ENCODE results near the gene PDIA5. TPM values are rescaled to one million over a fixed set of nuclear protein-coding genes. Genes with fewer than 3 reads are reported as not detected.

The PDIA5 gene
- polyA plus RNA-seq, 4 donors, result 4.6 to 54.0 (median 16.2) TPM

DNA sequence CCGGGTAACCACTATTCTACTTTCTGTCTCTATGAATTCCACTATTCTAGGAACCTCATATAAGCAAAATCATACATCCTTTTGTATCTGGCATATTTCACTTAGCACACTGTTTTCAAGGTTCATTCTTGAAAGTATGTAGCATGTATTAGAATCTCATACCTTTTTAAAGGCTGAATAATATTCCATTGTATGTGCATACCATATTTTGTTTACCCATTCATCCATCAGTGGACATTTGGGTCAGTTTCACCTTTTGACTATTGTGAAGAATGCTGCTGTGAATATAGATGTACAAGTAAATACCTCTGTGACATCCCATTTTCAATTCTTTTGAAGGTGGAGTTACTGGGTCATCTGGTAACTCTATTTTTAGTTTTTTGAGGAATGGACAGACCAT lies 98.3 kb downstream of the PDIA5 start:
- no peak overlapping the region for H3K4me3 ChIP-seq (ENCODE audit: low read depth in 1 of 3, low read length in 3 of 3)
- H3K9me3 ChIP-seq (ENCODE audit: control insufficient read depth in 2 of 2, insufficient read depth in 1 of 2, low read depth in 1 of 2, low read length in 1 of 2), result no peaks in the 10 kb centered on the region
- H3K4me1 ChIP-seq (ENCODE audit: control insufficient read depth in 3 of 3, insufficient read depth in 2 of 3, low read depth in 1 of 3, low read length in 2 of 3), result no peaks in the 10 kb centered on the region
- FAIRE-seq, result no peak
- no peak for DNase-seq
- H3K27ac ChIP-seq (ENCODE audit: low read depth in 1 of 3, low read length in 2 of 3), result no peak overlapping the region
- H3K36me3 ChIP-seq (ENCODE audit: control insufficient read depth in 3 of 3, insufficient read depth in 2 of 3, low read depth in 1 of 3, low read length in 3 of 3), result peaks cover 7 to 41% (median 9%) of the 10 kb centered on the region in 3 donors
- 91 to 96% (median 96%) methylated on average over 1 of the region's 1 CpG for WGBS, 3 donors
- no peaks in the 10 kb centered on the region for H3K27me3 ChIP-seq (ENCODE audit: control insufficient read depth in 3 of 3, insufficient read depth in 3 of 3, low read length in 3 of 3)

DNA sequence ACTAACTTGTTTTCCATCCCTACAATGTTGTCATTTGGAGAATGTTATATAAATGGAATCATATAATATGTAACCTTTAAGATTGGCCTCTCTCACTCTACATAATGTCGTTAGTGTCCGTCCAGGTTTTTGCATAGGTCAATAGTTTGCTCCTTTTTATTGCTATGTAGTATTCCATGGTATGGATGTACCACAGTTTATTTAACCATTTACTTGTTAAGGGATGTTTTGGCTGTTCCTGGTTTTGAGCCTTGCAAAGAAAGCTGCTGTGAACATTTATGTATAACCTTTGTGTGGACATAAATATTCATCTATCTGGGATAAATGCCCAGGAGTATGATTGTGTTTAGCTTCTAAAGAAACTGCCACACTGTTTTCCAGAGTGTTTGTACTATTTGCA lies 100.9 kb downstream of the PDIA5 start:
- no peak overlapping the region for H3K27ac ChIP-seq (ENCODE audit: low read depth in 1 of 3, low read length in 2 of 3)
- H3K27me3 ChIP-seq (ENCODE audit: control insufficient read depth in 3 of 3, insufficient read depth in 3 of 3, low read length in 3 of 3), result no peaks in the 10 kb centered on the region
- WGBS, 3 donors, result 94 to 99% (median 98%) methylated on average over 2 of the region's 2 CpGs
- no peak for FAIRE-seq
- H3K36me3 ChIP-seq (ENCODE audit: control insufficient read depth in 3 of 3, insufficient read depth in 2 of 3, low read depth in 1 of 3, low read length in 3 of 3), result peaks cover 5 to 27% (median 7%) of the 10 kb centered on the region in 3 donors
- no peak for DNase-seq
- H3K4me3 ChIP-seq (ENCODE audit: low read depth in 1 of 3, low read length in 3 of 3), result no peak overlapping the region
- H3K9me3 ChIP-seq (ENCODE audit: control insufficient read depth in 2 of 2, insufficient read depth in 1 of 2, low read depth in 1 of 2, low read length in 1 of 2), result no peaks in the 10 kb centered on the region
- H3K4me1 ChIP-seq (ENCODE audit: control insufficient read depth in 3 of 3, insufficient read depth in 2 of 3, low read depth in 1 of 3, low read length in 2 of 3), result no peaks in the 10 kb centered on the region

DNA sequence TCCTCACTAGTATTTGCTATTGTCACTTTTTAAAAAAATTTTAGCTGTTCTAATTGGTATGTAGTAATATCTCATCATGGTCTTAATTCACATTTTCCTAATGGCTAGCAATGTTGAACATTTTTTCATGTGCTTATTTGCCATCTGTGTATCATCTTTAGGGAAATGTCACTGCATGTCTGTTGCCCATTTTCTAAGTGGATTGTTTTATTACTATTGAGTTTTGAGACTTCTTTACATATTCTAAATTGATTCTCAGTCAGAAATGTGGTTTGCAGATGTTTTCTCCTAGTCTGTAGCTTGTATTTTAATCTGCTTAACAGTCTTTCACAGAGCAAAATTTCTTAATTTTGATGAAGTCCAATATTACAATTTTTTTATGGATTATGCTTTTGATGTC lies 101.3 kb downstream of the PDIA5 start:
- Histone ChIP-seq H3K4me1 (ENCODE audit: control insufficient read depth in 3 of 3, insufficient read depth in 2 of 3, low read depth in 1 of 3, low read length in 2 of 3) (no peaks in the 10 kb centered on the region), H3K4me3 (ENCODE audit: low read depth in 1 of 3, low read length in 3 of 3) (no peak overlapping the region), H3K27ac (ENCODE audit: low read depth in 1 of 3, low read length in 2 of 3) (no peak overlapping the region), H3K36me3 (ENCODE audit: control insufficient read depth in 3 of 3, insufficient read depth in 2 of 3, low read depth in 1 of 3, low read length in 3 of 3) (peaks cover 5 to 23% (median 6%) of the 10 kb centered on the region in 3 donors), H3K9me3 (ENCODE audit: control insufficient read depth in 2 of 2, insufficient read depth in 1 of 2, low read depth in 1 of 2, low read length in 1 of 2) (no peaks in the 10 kb centered on the region), H3K27me3 (ENCODE audit: control insufficient read depth in 3 of 3, insufficient read depth in 3 of 3, low read length in 3 of 3) (no peaks in the 10 kb centered on the region)
- FAIRE-seq, result no peak
- DNase-seq, result no peak

DNA sequence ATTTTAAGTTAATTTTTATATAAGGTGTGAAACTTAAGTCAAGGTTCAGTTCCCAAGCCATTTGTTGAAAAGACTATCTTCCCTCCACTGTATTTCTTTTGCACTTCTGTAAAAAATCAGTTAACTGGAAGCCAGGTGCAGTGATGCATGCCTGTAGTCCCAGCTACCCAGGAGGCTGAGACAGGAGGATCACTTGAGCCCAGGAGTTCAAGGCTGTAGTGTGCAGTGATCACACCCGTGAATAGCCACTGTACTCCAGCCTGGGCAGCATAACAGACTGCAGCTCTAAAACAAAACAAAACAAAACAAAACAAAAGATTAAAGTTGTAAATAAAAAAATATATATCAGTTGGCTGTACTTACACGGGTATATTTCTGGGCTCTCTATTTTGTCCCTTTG lies 101.8 kb downstream of the PDIA5 start:
- H3K27ac ChIP-seq (ENCODE audit: low read depth in 1 of 3, low read length in 2 of 3), result no peak overlapping the region
- H3K4me1 ChIP-seq (ENCODE audit: control insufficient read depth in 3 of 3, insufficient read depth in 2 of 3, low read depth in 1 of 3, low read length in 2 of 3), result no peaks in the 10 kb centered on the region
- DNase-seq (no peak), FAIRE-seq (no peak)
- peaks cover 3 to 20% (median 5%) of the 10 kb centered on the region in 3 donors for H3K36me3 ChIP-seq (ENCODE audit: control insufficient read depth in 3 of 3, insufficient read depth in 2 of 3, low read depth in 1 of 3, low read length in 3 of 3)
- H3K4me3 ChIP-seq (ENCODE audit: low read depth in 1 of 3, low read length in 3 of 3), result no peak overlapping the region
- 81 to 89% (median 88%) methylated on average over 2 of the region's 2 CpGs for WGBS, 3 donors
- H3K9me3 ChIP-seq (ENCODE audit: control insufficient read depth in 2 of 2, insufficient read depth in 1 of 2, low read depth in 1 of 2, low read length in 1 of 2), result no peaks in the 10 kb centered on the region
- H3K27me3 ChIP-seq (ENCODE audit: control insufficient read depth in 3 of 3, insufficient read depth in 3 of 3, low read length in 3 of 3), result no peaks in the 10 kb centered on the region

DNA sequence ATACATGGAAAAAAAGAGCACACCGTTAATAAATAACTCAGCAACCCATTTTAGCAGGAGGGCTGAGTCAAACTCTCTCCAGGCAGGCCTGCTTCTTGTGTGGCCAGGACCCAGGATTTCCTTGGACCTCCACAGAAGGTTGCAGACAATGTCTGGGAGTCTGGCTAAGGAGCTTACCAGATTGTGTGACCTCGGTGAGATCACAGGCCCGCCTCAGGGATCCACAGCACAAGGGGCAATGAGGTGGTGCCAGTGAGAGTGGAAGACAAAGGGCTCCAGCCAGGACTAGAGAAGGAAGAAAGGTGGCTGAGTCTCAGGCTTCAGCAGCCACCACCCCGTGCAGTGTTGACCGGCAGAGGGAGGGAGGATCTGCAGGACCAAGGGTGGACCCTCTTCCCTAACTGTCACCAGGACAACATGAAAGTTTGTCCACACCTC lies 102.7 kb downstream of the PDIA5 start:
- no peak for FAIRE-seq
- Histone ChIP-seq H3K4me3 (ENCODE audit: low read depth in 1 of 3, low read length in 3 of 3) (no peak overlapping the region), H3K27me3 (ENCODE audit: control insufficient read depth in 3 of 3, insufficient read depth in 3 of 3, low read length in 3 of 3) (no peaks in the 10 kb centered on the region), H3K36me3 (ENCODE audit: control insufficient read depth in 3 of 3, insufficient read depth in 2 of 3, low read depth in 1 of 3, low read length in 3 of 3) (peaks cover 1 to 11% (median 3%) of the 10 kb centered on the region in 3 donors), H3K27ac (ENCODE audit: low read depth in 1 of 3, low read length in 2 of 3) (no peak overlapping the region), H3K9me3 (ENCODE audit: control insufficient read depth in 2 of 2, insufficient read depth in 1 of 2, low read depth in 1 of 2, low read length in 1 of 2) (no peaks in the 10 kb centered on the region), H3K4me1 (ENCODE audit: control insufficient read depth in 3 of 3, insufficient read depth in 2 of 3, low read depth in 1 of 3, low read length in 2 of 3) (no peaks in the 10 kb centered on the region)
- DNase-seq, result no peak
- 69 to 84% (median 84%) methylated on average over 5 of the region's 5 CpGs for WGBS, 3 donors

- DNase-seq (no peak), FAIRE-seq (no peak)
- 43 to 78% (median 44%) methylated on average over 2 of the region's 2 CpGs for WGBS, 3 donors
- H3K4me1 ChIP-seq (ENCODE audit: control insufficient read depth in 3 of 3, insufficient read depth in 2 of 3, low read depth in 1 of 3, low read length in 2 of 3), result no peaks in the 10 kb centered on the region
- peaks cover 0 to 11% (median 3%) of the 10 kb centered on the region in 3 donors for H3K36me3 ChIP-seq (ENCODE audit: control insufficient read depth in 3 of 3, insufficient read depth in 2 of 3, low read depth in 1 of 3, low read length in 3 of 3)
- H3K9me3 ChIP-seq (ENCODE audit: control insufficient read depth in 2 of 2, insufficient read depth in 1 of 2, low read depth in 1 of 2, low read length in 1 of 2), result no peaks in the 10 kb centered on the region
- no peak overlapping the region for H3K27ac ChIP-seq (ENCODE audit: low read depth in 1 of 3, low read length in 2 of 3)
- no peaks in the 10 kb centered on the region for H3K27me3 ChIP-seq (ENCODE audit: control insufficient read depth in 3 of 3, insufficient read depth in 3 of 3, low read length in 3 of 3)
- no peak overlapping the region for H3K4me3 ChIP-seq (ENCODE audit: low read depth in 1 of 3, low read length in 3 of 3)
These were observed 103.1 kb downstream of the PDIA5 start for GRCh38 chr3:123169930-123170329.

DNA sequence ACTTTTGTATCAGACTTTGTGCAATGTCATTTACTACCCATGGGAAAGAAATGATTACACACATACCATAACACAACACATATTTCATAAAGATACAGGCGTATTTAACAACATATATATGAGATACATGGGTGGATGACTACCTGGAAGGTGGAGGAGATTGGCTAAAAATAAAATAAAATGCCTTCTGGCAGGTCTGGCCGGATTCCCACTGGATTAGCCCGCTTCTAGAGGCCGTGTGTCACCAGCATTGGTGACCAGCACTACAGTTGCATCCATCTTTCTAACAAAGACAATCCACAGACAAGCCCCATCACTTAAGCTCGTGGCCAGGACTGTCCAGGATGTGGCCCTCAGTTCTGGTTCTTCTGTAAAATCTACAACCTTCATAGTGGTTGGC lies 114.0 kb downstream of the PDIA5 start:
- DNase-seq (no peak), FAIRE-seq (no peak)
- Histone ChIP-seq H3K9me3 (ENCODE audit: control insufficient read depth in 2 of 2, insufficient read depth in 1 of 2, low read depth in 1 of 2, low read length in 1 of 2) (no peaks in the 10 kb centered on the region), H3K27me3 (ENCODE audit: control insufficient read depth in 3 of 3, insufficient read depth in 3 of 3, low read length in 3 of 3) (no peaks in the 10 kb centered on the region), H3K27ac (ENCODE audit: low read depth in 1 of 3, low read length in 2 of 3) (no peak overlapping the region), H3K36me3 (ENCODE audit: control insufficient read depth in 3 of 3, insufficient read depth in 2 of 3, low read depth in 1 of 3, low read length in 3 of 3) (peaks cover 0 to 2% (median 0%) of the 10 kb centered on the region in 3 donors), H3K4me1 (ENCODE audit: control insufficient read depth in 3 of 3, insufficient read depth in 2 of 3, low read depth in 1 of 3, low read length in 2 of 3) (no peaks in the 10 kb centered on the region), H3K4me3 (ENCODE audit: low read depth in 1 of 3, low read length in 3 of 3) (no peak overlapping the region)
- 91 to 93% (median 93%) methylated on average over 5 of the region's 5 CpGs for WGBS, 3 donors

GRCh38 chr3:123186695-123187094 lies 119.9 kb downstream of the PDIA5 start:
- Histone ChIP-seq H3K36me3 (ENCODE audit: control insufficient read depth in 3 of 3, insufficient read depth in 2 of 3, low read depth in 1 of 3, low read length in 3 of 3) (no peaks in the 10 kb centered on the region), H3K4me1 (ENCODE audit: control insufficient read depth in 3 of 3, insufficient read depth in 2 of 3, low read depth in 1 of 3, low read length in 2 of 3) (no peaks in the 10 kb centered on the region), H3K4me3 (ENCODE audit: low read depth in 1 of 3, low read length in 3 of 3) (no peak overlapping the region), H3K27me3 (ENCODE audit: control insufficient read depth in 3 of 3, insufficient read depth in 3 of 3, low read length in 3 of 3) (no peaks in the 10 kb centered on the region), H3K9me3 (ENCODE audit: control insufficient read depth in 2 of 2, insufficient read depth in 1 of 2, low read depth in 1 of 2, low read length in 1 of 2) (no peaks in the 10 kb centered on the region), H3K27ac (ENCODE audit: low read depth in 1 of 3, low read length in 2 of 3) (no peak overlapping the region)
- no peak for DNase-seq
- no peak for FAIRE-seq
- WGBS, 3 donors, result 76 to 81% (median 78%) methylated on average over 2 of the region's 2 CpGs

DNA sequence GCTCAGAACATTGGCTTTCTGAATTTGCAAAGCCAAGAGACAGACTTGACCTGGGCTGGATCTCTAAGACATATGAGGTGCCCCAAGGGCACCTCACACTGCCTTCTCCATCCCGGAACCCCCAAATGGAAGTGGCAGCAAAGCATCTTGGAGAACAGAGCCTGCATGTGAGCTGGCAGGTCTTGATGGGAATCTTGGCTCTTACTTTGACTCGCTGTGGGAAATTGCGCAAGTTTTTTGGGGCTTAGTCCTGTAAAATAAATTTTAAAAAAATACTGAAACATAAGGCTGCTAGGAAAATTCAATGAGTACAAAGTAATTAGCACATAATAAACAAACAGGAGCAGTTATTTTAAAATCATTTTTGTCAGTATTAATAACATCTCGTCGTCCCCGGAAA lies 121.2 kb downstream of the PDIA5 start:
- Histone ChIP-seq H3K36me3 (ENCODE audit: control insufficient read depth in 3 of 3, insufficient read depth in 2 of 3, low read depth in 1 of 3, low read length in 3 of 3) (no peaks in the 10 kb centered on the region), H3K4me1 (ENCODE audit: control insufficient read depth in 3 of 3, insufficient read depth in 2 of 3, low read depth in 1 of 3, low read length in 2 of 3) (no peaks in the 10 kb centered on the region), H3K27ac (ENCODE audit: low read depth in 1 of 3, low read length in 2 of 3) (no peak overlapping the region), H3K27me3 (ENCODE audit: control insufficient read depth in 3 of 3, insufficient read depth in 3 of 3, low read length in 3 of 3) (no peaks in the 10 kb centered on the region), H3K9me3 (ENCODE audit: control insufficient read depth in 2 of 2, insufficient read depth in 1 of 2, low read depth in 1 of 2, low read length in 1 of 2) (no peaks in the 10 kb centered on the region), H3K4me3 (ENCODE audit: low read depth in 1 of 3, low read length in 3 of 3) (no peak overlapping the region)
- WGBS, 3 donors, result 72 to 89% (median 89%) methylated on average over 6 of the region's 6 CpGs
- FAIRE-seq (no peak), DNase-seq (no peak)

Measured in small intestine (tissue), 7 donors.